HG03103 (cell line): ENCODE measurements around the gene TTLL1.
"Not testable (repeated sequence)": the region's sequence is repeated elsewhere in the genome, so short reads cannot be mapped to it uniquely, and the experiment has no call there.

Experiments used
- ATAC-seq: cut with Tn5 transposase; IDR thresholded peaks from one replicate; pipeline ENCODE4 v1.9.1; 2021; ENCODE audit warnings: low read depth; ENCODE audit not compliant: unreplicated experiment

Gene TTLL1

GRCh38 chr22:43078522-43078921 lies 10.7 kb downstream of the TTLL1 start:
- no peak for ATAC-seq

- ATAC-seq: no peak
Observed at GRCh38 chr22:43077121-43077877, 11.9 kb downstream of the TTLL1 start.

GRCh38 chr22:43066844-43067385 lies 22.3 kb downstream of the TTLL1 start:
- no peak for ATAC-seq

GRCh38 chr22:43066134-43066533 lies 23.1 kb downstream of the TTLL1 start:
- no peak for ATAC-seq

GRCh38 chr22:43060183-43060582 lies 29.0 kb downstream of the TTLL1 start:
- no peak for ATAC-seq

- ATAC-seq: no peak
Observed at GRCh38 chr22:43057641-43058040, 31.6 kb downstream of the TTLL1 start.

- ATAC-seq: no peak
Observed at GRCh38 chr22:43053176-43053575, 36.0 kb downstream of the TTLL1 start.

GRCh38 chr22:43050995-43051394 lies 38.2 kb downstream of the TTLL1 start:
- ATAC-seq: no peak

- ATAC-seq: no peak
Observed at GRCh38 chr22:43047605-43048004, 41.6 kb downstream of the TTLL1 start.

GRCh38 chr22:43044290-43044712 lies 44.9 kb downstream of the TTLL1 start:
- ATAC-seq: no peak

- ATAC-seq: no peak
Observed at GRCh38 chr22:43042101-43042780, 47.0 kb downstream of the TTLL1 start.

- ATAC-seq: no peak
Observed at GRCh38 chr22:43039800-43040199, 49.4 kb downstream of the TTLL1 start.

GRCh38 chr22:43038325-43038724 lies 50.9 kb downstream of the TTLL1 start:
- no peak for ATAC-seq

- ATAC-seq: no peak
Observed at GRCh38 chr22:43036282-43036829, 52.8 kb downstream of the TTLL1 start.

GRCh38 chr22:43035250-43035649 lies 53.9 kb downstream of the TTLL1 start:
- ATAC-seq: no peak

GRCh38 chr22:43031617-43032016 lies 57.6 kb downstream of the TTLL1 start:
- no peak for ATAC-seq

- ATAC-seq: no peak
Observed at GRCh38 chr22:43018615-43019014, 70.6 kb downstream of the TTLL1 start.

- ATAC-seq: no peak
Observed at GRCh38 chr22:43017525-43018460, 71.4 kb downstream of the TTLL1 start.

- not testable (repeated sequence) for ATAC-seq
Observed at GRCh38 chr22:43016150-43016549, 73.0 kb downstream of the TTLL1 start.

GRCh38 chr22:43015677-43016042 lies 73.5 kb downstream of the TTLL1 start:
- no peak for ATAC-seq
